Measurements from ENCODE around the gene WDR18. TPM values are rescaled to one million over a fixed set of nuclear protein-coding genes. Genes with fewer than 3 reads are reported as not detected.

The WDR18 gene, protein sequence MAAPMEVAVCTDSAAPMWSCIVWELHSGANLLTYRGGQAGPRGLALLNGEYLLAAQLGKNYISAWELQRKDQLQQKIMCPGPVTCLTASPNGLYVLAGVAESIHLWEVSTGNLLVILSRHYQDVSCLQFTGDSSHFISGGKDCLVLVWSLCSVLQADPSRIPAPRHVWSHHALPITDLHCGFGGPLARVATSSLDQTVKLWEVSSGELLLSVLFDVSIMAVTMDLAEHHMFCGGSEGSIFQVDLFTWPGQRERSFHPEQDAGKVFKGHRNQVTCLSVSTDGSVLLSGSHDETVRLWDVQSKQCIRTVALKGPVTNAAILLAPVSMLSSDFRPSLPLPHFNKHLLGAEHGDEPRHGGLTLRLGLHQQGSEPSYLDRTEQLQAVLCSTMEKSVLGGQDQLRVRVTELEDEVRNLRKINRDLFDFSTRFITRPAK
- 57.2 and 61.8 TPM in 2 replicates for total RNA-seq

DNA sequence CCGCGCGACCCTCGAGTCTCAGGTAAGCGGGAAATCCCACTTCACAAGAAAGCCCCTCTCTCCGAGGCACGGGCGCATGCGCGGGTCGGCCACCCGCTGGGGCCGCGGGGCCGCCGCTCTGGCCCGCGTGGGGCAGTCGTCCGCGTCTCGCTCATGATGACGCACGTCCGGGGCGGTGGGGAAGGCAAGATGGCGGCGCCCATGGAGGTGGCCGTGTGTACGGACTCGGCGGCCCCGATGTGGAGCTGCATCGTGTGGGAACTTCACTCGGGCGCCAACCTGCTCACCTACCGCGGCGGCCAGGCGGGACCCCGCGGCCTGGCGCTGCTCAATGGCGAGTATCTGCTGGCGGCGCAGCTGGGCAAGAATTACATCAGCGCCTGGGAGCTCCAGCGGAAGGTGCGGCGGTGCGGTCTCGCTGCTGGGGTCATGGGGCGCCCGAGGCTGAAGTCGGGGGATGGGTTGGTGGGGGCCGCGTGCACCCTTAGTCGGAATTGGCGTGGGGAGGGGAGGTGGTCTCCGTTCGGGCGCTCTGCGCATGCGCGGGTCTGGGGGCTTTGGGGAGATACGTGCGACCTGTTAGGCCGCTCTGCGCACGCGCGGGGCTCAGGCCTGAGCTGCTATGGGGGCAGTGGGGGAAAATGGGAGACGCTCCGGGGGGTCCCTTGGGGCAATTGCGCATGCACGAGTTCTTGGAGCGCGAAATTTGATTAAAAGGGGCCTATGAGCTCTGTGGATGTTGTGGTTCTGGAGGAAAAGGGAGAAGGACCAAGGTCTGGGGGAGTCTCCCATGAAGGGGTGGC lies at the start of gene WDR18:
WDR18 (plus strand) TSS at position 181 of the 803 bp plus-strand sequence; CDS start at position 190, 9 bp downstream.
- intact Hi-C loops (cut with micrococcal nuclease): loop anchor here (1.0 kb wide), 1 partner anchor 59 kb away; no protein-coding TSS in a partner anchor

DNA sequence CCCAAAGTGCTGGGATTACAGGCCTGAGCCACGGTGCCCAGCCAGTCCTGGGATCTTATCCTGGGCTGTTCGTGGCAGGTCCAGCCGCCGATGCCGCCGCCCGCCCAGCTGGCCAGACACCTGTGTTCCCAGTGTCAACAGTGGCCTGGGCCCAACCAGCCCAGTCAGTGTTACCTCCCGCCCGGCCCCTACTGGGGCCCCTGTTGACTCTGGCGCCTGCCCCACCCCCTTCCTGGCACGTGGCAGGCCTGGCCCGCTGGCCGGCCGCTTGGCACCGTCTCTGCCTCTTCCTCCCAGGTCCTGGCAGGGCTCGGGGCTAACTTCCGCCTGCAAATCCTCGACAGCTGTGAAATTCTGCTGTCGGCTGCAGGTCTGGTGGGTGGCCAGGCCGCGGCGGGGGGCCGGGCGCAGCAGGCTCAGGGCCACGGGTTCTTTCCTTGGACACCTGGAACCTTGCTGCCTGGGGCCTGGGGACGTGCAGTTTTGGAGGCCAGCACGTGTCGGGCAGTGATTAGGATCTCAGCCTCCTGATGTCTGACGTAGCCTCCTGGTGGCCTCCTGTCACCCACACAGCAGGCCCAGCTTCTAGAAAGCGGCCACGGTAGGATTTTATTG lies 49.2 kb upstream of the WDR18 start:
- intact Hi-C loops (cut with micrococcal nuclease): no loop called here

DNA sequence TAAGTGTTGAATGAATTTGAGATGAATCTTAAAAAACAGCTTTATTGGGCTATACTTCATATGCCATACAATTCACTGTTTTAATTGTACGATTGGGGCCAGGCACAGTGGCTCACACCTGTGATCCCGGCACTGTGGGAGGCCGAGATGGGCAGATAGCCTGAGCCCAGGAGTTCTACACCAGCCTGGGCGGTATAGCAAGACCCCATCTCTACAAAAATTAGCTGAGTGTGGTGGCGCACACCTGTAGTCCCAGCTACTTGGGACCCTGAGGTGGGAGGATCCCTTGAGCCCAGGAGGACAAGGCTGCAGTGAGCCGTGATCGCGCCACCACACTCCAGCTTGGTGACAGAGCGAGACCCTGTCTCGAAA lies 48.0 kb upstream of the WDR18 start:
- intact Hi-C loops (cut with micrococcal nuclease): no loop called here

DNA sequence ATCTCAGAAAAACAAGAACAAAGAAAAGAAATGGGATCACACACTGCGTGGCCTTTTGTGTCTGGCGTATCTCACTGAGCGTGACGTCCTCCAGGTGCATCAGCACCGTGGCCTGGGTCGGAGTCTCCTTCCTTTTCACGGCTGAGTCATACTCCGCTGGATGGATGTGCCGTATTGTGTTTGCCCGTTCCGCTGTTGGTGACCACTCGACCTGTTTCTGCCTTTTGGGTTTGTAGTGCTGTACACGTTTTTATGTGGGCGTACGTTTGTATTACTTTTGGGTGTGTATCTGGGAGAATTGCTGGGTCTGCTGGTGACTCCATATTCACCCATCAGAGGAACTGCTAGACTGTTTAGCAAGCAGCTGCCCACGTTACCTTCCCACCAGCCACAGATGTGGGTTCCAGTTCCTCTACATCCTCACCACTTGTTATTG lies 46.9 kb upstream of the WDR18 start:
- intact Hi-C loops (cut with micrococcal nuclease): no loop called here

DNA sequence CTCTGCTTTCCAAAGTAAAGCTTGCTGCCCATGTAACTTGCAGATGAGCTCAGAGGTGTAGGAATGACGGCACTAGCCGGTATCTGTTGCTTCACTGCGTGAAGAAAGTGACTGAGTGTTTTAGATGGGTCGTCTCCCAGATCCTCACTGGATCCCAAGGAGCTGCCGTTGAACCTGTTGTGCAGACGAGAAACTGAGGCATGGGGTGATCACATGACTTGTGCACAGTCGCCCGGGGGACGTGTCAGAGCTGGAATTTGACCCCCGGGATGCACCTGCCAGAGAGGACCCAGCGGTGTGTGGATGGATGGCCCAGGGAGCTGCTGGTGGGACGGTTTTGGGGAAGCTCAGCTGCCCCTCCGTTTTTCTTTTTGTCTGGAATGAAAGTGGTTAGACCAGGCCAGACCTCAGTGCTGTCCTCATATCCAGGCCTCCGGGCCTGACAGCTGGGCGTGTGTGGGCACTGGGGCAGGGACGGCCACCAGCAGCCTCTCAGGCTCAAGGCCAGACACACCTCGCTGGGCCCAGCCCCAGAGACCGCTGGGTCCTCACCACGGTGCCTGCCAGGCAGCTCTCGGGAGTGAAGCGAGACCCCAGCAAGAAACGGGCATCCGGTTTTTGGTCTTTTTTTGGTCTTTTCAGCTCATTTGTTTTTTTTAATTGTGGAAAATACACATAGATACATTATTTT lies 45.8 kb upstream of the WDR18 start:
- intact Hi-C loops (cut with micrococcal nuclease): no loop called here

DNA sequence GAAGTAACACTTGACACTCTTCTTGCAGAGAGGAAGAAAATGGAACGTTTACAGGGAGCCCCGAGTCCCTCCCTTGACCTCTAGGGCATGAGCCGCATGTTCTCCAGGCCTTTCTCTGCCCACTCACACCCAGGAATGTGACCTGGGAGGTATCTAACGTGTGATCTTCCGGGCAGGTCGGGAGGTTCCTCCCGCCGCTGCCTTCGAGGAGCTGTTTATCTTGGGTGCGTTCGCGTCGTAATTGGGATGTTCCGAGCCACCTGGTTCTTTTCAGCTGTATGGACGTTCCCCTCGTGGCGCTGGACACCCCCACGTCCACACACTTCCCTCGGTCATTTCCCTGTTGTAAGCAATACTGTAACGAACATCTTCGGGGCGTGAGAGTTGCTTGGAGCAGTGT lies 44.7 kb upstream of the WDR18 start:
- intact Hi-C loops (cut with micrococcal nuclease): no loop called here

DNA sequence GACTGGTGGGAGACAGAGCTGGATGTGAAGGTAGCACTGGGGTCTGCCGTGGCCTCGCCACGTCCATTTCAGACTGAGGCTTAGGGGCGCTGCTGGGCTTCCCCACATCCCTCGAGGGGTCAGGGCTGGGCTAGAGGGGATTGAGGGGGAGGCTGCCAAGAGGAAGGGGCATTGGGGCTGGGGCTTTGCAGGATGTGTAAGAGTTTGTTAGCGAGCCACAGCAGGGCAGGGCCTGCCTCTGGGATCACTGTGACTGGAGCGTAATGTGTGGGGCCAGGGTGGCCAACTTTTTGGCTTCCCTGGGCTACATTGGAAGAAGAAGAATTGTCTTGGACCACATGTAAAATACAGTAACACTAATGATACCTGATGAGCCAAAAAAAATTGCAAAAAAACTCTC lies 44.2 kb upstream of the WDR18 start:
- intact Hi-C loops (cut with micrococcal nuclease): no loop called here

DNA sequence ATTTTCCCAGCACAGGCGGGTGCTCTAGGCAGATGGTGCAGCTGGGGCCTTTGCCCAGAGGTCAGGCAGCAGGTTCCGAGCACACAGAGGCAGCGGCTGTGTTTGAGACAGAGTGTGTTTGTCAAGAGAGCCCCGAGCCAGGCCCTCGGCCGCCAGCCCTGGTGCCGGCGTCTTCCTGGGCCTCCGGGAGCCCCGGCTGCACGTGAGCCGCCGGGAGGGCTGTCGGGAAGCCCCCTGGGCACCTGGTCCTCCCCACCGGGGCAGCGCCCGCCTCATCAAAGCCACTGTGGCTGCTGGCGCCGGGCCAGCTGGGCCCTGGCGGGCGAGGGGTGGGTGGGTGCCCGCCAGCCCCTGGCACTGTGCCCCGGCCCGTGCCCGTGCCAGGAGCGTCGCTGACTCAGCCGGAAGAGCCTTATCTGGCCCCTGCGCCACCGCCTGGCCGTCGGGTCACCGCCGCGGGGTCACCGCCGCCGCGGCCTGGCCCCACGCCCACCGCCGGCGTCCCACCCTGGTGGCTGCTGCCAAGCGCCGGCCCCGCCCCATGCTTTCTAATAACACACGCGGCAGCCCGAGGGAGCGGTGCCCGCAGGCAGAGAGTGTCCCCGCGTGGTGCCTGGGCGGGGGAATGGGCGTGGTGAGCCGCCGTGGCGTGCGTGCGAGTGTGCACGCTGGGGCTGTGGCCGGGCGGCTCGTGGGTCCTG lies 43.4 kb upstream of the WDR18 start:
- intact Hi-C loops (cut with micrococcal nuclease): no loop called here

DNA sequence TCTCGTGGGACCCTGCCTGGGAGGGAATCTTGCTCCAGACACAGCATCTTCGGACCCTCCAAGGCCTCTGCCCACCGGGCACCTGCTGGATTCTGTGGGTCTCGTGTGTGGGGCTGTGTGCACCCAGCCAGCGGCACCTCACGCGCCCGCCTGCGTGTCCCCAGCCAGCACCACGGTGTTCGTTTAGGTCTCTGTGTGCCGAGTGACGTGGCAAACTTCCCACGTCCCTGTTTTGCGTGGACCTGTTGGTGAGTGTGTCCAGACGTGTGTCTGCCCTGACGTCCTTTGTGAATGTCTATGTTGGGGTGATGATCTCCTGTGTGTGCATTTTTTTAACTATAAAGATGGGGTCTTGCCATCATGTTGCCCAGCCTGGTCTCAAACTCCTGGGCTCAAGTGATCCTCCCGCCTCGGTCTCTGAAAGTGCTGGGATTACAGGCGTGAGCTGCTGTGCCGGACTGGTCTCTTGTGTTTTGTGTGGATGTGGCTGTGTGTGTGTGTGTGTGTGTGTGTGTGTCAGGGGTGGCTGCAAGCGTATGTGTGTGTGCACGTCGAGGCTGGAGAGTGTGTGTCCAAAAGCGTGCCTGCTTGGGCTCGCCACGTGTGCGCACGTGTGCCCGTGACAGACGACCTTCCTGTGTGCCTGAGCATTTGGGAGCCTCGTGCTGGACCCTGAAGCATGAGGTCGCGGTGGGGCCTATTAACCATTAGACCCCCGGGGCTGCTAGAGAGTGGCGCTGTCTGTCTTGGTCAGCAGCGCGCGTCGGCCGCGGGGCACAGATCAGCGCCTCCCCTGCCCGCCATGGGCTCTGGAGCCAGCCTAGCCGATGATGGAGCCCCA lies 42.6 kb upstream of the WDR18 start:
- intact Hi-C loops (cut with micrococcal nuclease): no loop called here

DNA sequence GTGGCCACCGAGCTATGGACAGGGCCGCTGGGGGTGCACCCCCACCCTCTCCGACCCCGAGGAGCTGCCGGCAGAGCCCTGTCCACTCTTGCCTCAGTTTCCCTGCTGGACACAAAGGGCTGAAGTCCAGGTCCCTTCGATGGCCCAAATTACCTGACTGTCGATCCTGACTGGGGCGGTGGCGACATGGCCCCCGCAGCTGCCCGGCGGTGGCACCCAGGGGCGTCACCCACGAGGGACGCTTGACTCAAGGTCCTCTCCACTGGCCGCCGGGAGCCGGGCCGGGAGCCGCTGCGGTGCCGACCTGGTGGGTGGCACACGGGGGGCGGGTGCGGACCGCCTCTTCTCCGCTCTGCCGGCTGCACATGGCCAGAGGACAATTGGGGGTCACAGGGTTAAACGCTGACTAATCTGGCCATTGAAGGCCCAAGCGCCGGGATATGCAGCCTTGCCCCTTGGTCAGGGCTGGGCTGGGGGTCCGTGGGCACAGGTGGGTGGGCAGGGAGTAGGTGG lies 42.0 kb upstream of the WDR18 start:
- intact Hi-C loops (cut with micrococcal nuclease): no loop called here

DNA sequence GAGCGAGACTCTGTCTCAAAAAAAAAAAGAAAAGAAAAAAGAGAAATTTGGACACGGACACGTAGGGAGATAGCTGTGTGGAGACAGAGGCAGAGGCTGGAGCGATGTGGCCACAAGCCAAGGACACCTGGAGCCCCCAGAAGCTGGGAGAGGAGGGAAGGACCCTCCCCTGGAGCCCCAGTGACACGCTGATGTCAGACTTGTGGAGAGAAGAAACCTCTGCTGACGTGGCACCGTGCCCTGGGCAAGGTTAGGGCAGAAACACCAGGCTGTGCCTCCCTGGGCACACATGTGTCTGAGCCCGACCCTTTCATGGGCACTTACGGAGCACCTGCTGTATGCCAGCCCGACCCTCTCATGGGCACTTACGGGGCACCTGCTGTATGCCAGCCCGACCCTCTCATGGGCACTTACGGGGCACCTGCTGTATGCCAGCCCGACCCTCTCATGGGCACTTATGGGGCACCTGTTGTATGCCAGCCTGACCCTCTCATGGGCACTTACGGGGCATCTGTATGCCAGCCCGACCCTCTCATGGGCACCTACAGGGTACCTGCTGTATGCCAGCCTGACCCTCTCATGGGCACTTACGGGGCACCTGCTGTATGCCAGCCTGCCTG lies 40.5 kb upstream of the WDR18 start:
- intact Hi-C loops (cut with micrococcal nuclease): no loop called here

DNA sequence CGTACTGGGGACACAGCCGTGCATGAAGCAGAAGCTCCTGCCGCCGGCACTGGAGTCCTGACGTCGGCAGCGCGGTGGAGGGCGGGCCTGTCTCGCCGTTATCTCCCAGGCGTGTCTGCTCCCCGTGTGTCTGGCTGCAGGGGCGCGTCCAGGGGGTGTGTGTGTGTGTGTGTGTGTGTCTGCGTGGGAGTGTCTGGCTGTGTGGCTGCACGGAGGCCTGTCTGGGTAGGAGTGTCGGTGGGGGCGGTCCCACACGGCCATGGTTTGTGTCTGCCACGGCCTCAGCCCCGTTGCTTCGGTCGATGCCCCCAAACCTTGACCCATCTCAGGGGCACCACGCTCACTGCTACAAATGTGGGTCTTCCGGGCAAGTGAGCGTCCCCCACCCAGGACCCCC lies 40.0 kb upstream of the WDR18 start:
- intact Hi-C loops (cut with micrococcal nuclease): no loop called here

DNA sequence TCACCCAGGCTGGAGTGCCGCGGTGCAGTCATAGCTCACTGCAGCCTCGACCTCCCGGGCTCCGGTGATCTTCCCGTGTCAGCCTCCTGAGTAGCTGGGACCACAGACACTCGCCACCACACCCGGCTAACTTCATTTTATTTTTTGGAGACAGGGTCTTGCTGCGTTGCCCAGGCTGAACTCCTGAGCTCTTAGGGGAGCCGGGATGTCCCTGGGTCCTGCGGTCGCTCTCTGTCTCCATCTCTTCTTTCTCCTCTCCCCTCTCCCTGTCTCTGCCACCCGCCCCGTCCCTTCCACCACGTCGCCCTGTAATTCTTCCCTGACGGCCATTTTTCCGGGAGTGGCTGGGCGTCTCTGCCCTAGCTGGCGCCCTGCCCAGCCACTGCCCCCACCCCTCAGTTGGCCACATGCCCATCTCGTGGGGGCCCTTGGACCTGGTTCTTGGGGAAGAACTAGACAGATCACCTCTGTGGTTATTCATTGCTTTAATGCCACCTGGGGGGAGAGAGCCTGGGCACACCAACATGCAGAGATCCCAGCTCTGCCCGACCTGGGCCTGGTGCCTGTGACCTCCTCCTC lies 39.4 kb upstream of the WDR18 start:
- intact Hi-C loops (cut with micrococcal nuclease): no loop called here

DNA sequence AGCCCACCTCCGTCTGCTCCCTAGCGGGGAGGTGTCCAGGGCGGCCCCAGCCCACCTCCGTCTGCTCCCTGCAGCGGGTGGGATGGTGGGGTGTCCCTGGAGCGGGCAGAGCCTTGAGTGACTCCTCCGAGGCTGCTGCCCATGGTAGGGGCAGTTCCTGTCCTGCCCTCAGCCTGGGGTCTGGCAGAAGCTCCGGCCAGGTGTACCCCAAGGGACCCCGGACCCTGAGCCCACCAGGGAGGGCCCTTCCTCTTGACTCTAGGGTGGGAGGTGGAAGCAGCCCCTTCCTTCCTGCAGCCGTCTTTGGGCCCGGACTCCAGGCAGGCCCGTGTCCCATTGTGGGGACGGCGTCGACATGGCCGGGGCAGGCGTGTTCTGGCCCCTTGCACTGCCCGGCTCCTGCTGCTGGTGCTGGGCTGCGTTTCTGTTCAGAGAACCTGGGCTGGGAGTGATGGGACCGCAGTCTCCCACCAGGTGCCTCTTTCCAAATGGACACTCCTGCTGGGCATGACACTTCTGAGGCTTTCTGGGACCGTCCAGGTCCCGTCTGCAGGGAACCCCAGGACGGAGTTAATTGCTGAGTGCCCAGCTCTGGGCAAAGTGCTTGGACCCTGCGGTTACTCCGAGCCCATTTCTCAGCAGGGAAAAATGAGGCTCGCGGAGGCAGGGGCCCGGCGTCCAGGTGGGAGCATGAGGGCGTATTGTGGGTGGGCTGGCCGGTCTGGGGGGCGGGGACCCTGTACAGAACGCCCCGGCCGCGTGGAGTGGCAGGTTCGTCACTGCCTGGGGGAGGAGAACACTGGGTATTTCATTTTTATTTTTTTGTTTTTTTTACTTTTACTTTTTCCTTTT lies 38.5 kb upstream of the WDR18 start:
- intact Hi-C loops (cut with micrococcal nuclease): no loop called here

DNA sequence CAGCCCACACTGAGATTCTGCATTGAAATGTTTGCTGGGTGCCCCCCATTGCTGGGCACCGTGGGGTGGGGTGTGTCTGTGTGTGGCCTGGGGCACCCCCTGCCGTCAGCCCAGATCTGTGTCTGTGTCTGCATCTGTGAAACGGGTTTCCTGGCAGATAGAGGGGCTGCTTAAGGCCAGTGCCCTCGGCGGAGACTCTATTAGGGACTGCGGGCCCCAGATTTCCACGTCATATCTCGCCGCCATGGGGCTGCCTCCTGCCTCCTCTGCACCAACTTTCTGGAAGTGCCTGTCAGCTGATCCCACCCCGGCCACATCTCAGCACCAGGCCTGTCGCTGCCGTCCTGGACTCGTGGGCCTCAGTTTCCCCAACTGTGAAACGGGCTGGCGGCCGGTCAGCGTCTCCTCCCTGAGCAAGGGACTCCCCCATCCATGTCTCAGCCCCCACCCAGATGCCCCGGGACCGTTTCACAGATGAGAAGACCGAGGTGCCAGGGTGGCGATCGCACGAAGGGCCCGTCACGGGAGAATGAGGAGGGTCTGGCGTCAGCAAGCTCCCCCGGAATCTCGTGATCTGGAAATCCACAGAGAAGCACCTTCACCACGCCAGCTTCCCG lies 36.9 kb upstream of the WDR18 start:
- intact Hi-C loops (cut with micrococcal nuclease): no loop called here

DNA sequence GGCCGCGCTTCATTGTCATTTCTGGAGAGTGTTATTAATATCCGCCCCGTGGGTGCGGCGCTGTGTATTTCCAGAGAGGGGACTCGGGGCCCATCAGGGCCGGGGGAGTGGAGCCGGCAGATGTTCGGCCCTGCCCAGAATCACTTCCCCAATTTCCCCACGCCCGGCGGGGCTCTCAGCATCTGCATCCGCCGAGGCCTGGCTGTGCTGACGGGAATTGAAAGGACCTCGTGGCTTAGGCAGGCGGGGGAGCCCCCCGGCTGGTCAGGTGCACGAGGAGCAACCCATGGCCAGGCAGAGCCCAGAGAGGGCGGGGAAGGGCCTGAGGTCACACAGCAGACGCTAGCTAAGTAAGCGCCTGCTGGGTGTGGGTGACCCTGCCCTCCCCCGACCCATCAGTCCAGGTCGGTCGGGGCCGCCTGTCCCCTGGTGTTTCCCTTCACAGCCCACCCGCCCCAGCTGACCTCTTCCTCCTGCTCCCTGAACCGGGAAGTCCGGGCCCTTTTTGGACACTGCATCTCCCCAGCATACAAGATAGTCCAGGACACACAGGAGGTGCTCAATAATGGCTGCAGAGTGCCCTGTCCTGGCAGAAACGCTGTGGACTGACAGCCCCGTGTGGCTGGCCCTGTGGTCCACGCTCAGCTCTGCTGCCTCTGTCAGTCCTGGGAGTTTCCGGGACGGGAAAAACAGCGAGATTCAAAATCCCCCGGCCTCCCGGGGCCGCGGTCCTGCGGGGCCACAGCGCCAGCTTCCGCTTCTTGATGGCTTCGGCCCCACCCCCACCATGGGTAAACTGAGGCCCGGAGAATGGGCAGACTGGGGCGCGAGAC lies 36.2 kb upstream of the WDR18 start:
- intact Hi-C loops (cut with micrococcal nuclease): no loop called here

Data from T-helper 2 cell treated with Interferon-gamma antibody and Interleukin-4, amounts not matched to agents 100 ng/mL and 5 ng/mL, for 36 hours (primary cell).